Type B pancreatic cell (in vitro differentiated cells): Measurements from ENCODE around the gene RBMS3. TPM values are rescaled to one million over a fixed set of nuclear protein-coding genes. Genes with fewer than 3 reads are reported as not detected.

Experiments used
- DNase-seq: peaks from one replicate; pipeline ENCODE4 v3.0.0; 2021; ENCODE audit warnings: mixed read lengths; ENCODE audit not compliant: unreplicated experiment; ENCODE audit errors: extremely low spot score
- H3K27ac Mint-ChIP-seq: 2 replicates; pipeline ENCODE4 v1.8.0; 2021; ENCODE audit warnings: mild to moderate bottlenecking, mixed read lengths
- H3K27me3 Mint-ChIP-seq: 2 replicates; pipeline ENCODE4 v1.8.0; 2021; ENCODE audit warnings: mixed read lengths
- H3K36me3 Mint-ChIP-seq: 2 replicates; pipeline ENCODE4 v1.8.0; 2021; ENCODE audit warnings: mixed read lengths
- H3K4me1 Mint-ChIP-seq: one replicate; pipeline ENCODE4 v1.8.0; 2021; ENCODE audit warnings: mixed read lengths; ENCODE audit not compliant: unreplicated experiment
- H3K4me3 Mint-ChIP-seq: 2 replicates; pipeline ENCODE4 v1.8.0; 2021; ENCODE audit warnings: mild to moderate bottlenecking, mixed read lengths
- H3K9me3 Mint-ChIP-seq: 2 replicates; pipeline ENCODE4 v1.8.0; 2021; ENCODE audit warnings: mixed read lengths
- total RNA-seq: library from RNA; stranded (reverse); gene quantifications from 2 replicates; pipeline ENCODE4 v1.2.1, GENCODE V29; 2021; ENCODE audit warnings: low replicate concordance
- TF ChIP-seq, protein P1 (sequence below): fragments of 200-600 bp; sonication (generic); conservative IDR thresholded peaks from 2 replicates; pipeline ENCODE4 v1.5.0; 2021; ENCODE audit warnings: antibody characterized with exemption, mild to moderate bottlenecking

Gene RBMS3
- total RNA-seq, 1 donor from 2014 or later = 36.6 TPM

DNA sequence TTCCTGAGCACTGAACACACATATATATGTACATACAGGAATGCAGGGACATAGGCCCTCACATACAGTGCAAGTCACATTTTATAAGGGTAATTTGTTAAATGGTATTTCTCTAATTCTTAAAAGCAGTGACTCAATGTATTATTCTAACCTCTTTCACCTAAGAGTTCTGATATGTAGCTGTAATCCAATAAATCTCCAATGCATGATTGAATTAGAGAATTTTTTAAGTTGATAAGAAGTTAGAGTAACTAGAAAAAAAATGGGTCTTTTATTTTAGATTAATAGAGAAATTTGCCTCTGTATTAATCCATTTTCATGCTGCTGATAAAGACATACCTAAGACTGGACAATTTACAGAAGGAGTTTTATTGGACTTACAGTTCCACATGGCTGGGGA is 98.2 kb downstream of the RBMS3 start:
- Mint-ChIP-seq H3K36me3 (peaks cover 7% of the 10 kb centered on the region), H3K27ac (no peak overlapping the region), H3K4me1 (peaks cover 5% of the 10 kb centered on the region), H3K9me3 (no peaks in the 10 kb centered on the region), H3K4me3 (no peak overlapping the region), H3K27me3 (no peaks in the 10 kb centered on the region)
- TF ChIP-seq, protein P1, sequence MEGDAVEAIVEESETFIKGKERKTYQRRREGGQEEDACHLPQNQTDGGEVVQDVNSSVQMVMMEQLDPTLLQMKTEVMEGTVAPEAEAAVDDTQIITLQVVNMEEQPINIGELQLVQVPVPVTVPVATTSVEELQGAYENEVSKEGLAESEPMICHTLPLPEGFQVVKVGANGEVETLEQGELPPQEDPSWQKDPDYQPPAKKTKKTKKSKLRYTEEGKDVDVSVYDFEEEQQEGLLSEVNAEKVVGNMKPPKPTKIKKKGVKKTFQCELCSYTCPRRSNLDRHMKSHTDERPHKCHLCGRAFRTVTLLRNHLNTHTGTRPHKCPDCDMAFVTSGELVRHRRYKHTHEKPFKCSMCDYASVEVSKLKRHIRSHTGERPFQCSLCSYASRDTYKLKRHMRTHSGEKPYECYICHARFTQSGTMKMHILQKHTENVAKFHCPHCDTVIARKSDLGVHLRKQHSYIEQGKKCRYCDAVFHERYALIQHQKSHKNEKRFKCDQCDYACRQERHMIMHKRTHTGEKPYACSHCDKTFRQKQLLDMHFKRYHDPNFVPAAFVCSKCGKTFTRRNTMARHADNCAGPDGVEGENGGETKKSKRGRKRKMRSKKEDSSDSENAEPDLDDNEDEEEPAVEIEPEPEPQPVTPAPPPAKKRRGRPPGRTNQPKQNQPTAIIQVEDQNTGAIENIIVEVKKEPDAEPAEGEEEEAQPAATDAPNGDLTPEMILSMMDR = no peak
- no peak for DNase-seq

DNA sequence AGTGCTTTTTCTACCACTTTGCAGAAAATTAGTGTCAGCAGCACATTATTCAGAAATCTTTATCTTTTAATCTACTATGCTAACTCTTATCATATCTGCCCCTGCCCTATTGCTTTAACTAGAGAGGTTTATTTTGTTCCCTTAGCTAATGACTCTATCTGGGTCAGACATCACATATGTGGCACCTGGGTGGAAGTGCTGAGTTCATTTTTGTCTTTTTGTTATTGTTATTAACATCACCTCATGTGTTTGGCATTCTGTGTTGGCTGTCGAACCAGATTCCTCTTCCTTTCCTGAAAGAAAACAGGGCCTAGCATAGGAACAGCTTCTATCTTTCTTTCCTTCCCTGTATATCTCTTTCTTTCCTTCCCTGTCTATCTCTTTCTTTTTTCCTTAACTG is 100.7 kb downstream of the RBMS3 start:
- Mint-ChIP-seq H3K4me1 (peaks cover 17% of the 10 kb centered on the region), H3K27ac (no peak overlapping the region), H3K9me3 (no peaks in the 10 kb centered on the region), H3K36me3 (peaks cover 12% of the 10 kb centered on the region), H3K4me3 (no peak overlapping the region), H3K27me3 (no peaks in the 10 kb centered on the region)
- no peak for DNase-seq
- TF ChIP-seq, protein P1 = no peak

DNA sequence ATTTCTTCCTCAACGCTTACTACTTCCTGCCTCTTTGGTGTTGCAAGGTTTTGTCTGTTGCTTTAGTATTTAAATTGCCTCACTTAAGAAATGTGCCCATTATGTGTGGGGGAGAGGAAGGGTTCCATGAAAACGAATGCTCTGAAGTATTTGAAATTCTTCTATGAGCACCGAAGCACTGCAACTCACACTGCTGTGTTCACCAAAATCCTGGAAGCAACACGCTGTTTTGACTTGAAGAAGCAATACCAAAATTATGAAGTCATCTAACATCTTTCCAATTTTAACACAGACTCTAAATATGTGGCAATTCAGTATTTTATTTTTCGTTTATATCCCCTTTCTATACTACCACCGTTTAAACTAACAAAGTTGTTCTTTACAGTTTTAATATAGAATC is 101.5 kb downstream of the RBMS3 start:
- Mint-ChIP-seq H3K9me3 (no peaks in the 10 kb centered on the region), H3K27me3 (no peaks in the 10 kb centered on the region), H3K4me1 (peaks cover 17% of the 10 kb centered on the region), H3K36me3 (peaks cover 18% of the 10 kb centered on the region), H3K4me3 (no peak overlapping the region), H3K27ac (no peak overlapping the region)
- TF ChIP-seq, protein P1 = no peak
- no peak for DNase-seq

DNA sequence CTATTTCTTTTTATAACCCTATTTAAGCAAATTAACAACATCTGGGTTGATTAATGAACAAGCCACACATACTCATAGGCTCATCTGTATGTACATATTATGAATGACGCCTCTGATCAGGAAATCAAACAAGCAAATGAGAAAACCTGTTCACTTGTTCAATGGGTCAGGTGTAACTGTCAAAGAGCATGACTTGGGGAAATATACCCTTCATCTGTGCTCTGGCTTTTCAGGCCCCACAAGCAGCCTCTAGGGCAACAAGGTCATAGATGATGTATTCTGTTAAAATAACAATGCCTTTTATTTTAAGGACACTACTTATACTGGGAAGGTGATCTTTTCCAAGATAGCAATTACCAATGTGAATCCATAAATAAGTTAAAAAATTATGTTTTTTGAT is 102.0 kb downstream of the RBMS3 start:
- DNase-seq = no peak
- Mint-ChIP-seq H3K4me3 (no peak overlapping the region), H3K9me3 (no peaks in the 10 kb centered on the region), H3K36me3 (peaks cover 18% of the 10 kb centered on the region), H3K27ac (no peak overlapping the region), H3K4me1 (peaks cover 17% of the 10 kb centered on the region), H3K27me3 (no peaks in the 10 kb centered on the region)
- TF ChIP-seq, protein P1 = no peak

DNA sequence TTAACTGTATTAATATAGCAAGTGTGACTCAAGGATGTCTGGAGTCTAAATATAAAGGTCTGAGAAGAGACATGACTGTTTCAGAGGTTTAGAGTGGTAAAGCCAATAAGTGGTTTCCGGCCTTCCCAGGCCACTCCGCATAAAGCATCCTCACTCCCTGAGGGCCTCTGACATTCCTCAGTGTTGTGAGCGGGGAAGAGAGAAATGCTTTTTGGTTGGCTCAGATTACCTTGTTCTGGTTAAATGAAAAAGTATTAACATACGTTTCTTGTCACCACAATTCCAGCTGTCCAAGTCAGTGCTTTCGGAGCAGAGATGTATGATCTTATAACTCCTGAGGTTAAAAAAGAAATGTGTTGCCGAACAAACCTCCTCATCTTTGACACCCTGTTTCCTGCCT is 103.8 kb downstream of the RBMS3 start:
- no peak overlapping the region for H3K27ac Mint-ChIP-seq
- no peak for DNase-seq
- H3K4me3 Mint-ChIP-seq = no peak overlapping the region
- peaks cover 17% of the 10 kb centered on the region for H3K4me1 Mint-ChIP-seq
- no peaks in the 10 kb centered on the region for H3K27me3 Mint-ChIP-seq
- peaks cover 23% of the 10 kb centered on the region for H3K36me3 Mint-ChIP-seq
- TF ChIP-seq, protein P1 = no peak
- no peaks in the 10 kb centered on the region for H3K9me3 Mint-ChIP-seq
